H9 (cell line): ENCODE data around the gene KNSTRN. TPM values are rescaled to one million over a fixed set of nuclear protein-coding genes. Genes with fewer than 3 reads are reported as not detected.

Experiments used
- DNase-seq: peaks from one replicate; pipeline ENCODE4 v3.0.0-alpha.2; 2017
- H2AFZ ChIP-seq: one replicate; pipeline ENCODE4 v1.6.1; 2013; ENCODE audit warnings: mild to moderate bottlenecking, low read length, control low read depth, moderate library complexity
- H2AK5ac ChIP-seq: 2 replicates; pipeline ENCODE4 v1.6.1; 2013; ENCODE audit warnings: low read length, control low read depth, mixed read lengths; ENCODE audit not compliant: insufficient read length
- H2BK120ac ChIP-seq: one replicate; pipeline ENCODE4 v1.6.1; 2013; ENCODE audit warnings: low read depth, mild to moderate bottlenecking, low read length, control low read depth, inconsistent platforms; ENCODE audit not compliant: poor library complexity, severe bottlenecking
- H2BK12ac ChIP-seq: 2 replicates; pipeline ENCODE4 v1.6.1; 2013; ENCODE audit warnings: low read length, control low read depth, mixed read lengths, low read depth; ENCODE audit not compliant: insufficient read length
- H2BK15ac ChIP-seq: 2 replicates; pipeline ENCODE4 v1.6.1; 2013; ENCODE audit warnings: low read depth, low read length, control low read depth
- H2BK20ac ChIP-seq: one replicate; pipeline ENCODE4 v1.6.1; 2013; ENCODE audit warnings: low read depth, mild to moderate bottlenecking, low read length, control low read depth, inconsistent platforms; ENCODE audit not compliant: poor library complexity, severe bottlenecking
- H2BK5ac ChIP-seq: 2 replicates; pipeline ENCODE4 v1.6.1; 2013; ENCODE audit warnings: low read length, control low read depth, mixed read lengths; ENCODE audit not compliant: insufficient read length
- H3K14ac ChIP-seq: 2 replicates; pipeline ENCODE4 v1.6.1; 2013; ENCODE audit warnings: low read length, control low read depth; ENCODE audit not compliant: insufficient read depth
- H3K18ac ChIP-seq: 2 replicates; pipeline ENCODE4 v1.6.1; 2013; ENCODE audit warnings: low read depth, mild to moderate bottlenecking, mixed read lengths, low read length, control low read depth; ENCODE audit not compliant: insufficient read length
- H3K23ac ChIP-seq: 2 replicates; pipeline ENCODE4 v1.6.1; 2013; ENCODE audit warnings: low read length, control low read depth, mixed read lengths, low read depth; ENCODE audit not compliant: insufficient read length
- H3K23me2 ChIP-seq: 2 replicates; pipeline ENCODE4 v1.6.1; 2013; ENCODE audit warnings: low read depth, mild to moderate bottlenecking, mixed read lengths, low read length, control low read depth; ENCODE audit not compliant: insufficient read length, poor library complexity, severe bottlenecking
- H3K27ac ChIP-seq: 2 replicates; pipeline ENCODE4 v1.5.1; 2013; ENCODE audit warnings: low read length, control low read depth, mixed read lengths, low read depth; ENCODE audit not compliant: insufficient read length
- H3K27me3 ChIP-seq: 2 replicates; pipeline ENCODE4 v1.6.1; 2013; ENCODE audit warnings: low read length, control low read depth, inconsistent platforms; ENCODE audit not compliant: insufficient read depth
- H3K4ac ChIP-seq: 2 replicates; pipeline ENCODE4 v1.6.1; 2013; ENCODE audit warnings: low read depth, mild to moderate bottlenecking, control low read depth, inconsistent platforms, low read length, moderate library complexity
- H3K4me1 ChIP-seq: 2 replicates; pipeline ENCODE4 v1.6.1; 2013; ENCODE audit warnings: low read length, control low read depth, inconsistent platforms; ENCODE audit not compliant: insufficient read depth
- H3K4me2 ChIP-seq: 2 replicates; pipeline ENCODE4 v1.6.1; 2013; ENCODE audit warnings: low read length, control low read depth, mixed read lengths; ENCODE audit not compliant: insufficient read length, insufficient read depth
- H3K56ac ChIP-seq: 2 replicates; pipeline ENCODE4 v1.6.1; 2013; ENCODE audit warnings: low read depth, mild to moderate bottlenecking, mixed read lengths, low read length, control low read depth; ENCODE audit not compliant: insufficient read length
- H3K79me1 ChIP-seq: 2 replicates; pipeline ENCODE4 v1.6.1; 2013; ENCODE audit warnings: low read depth, mild to moderate bottlenecking, moderate library complexity, low read length, control low read depth, inconsistent platforms; ENCODE audit not compliant: insufficient read depth, poor library complexity, severe bottlenecking
- H3K79me2 ChIP-seq: 2 replicates; pipeline ENCODE4 v1.6.1; 2013; ENCODE audit warnings: low read length, control low read depth, inconsistent platforms; ENCODE audit not compliant: insufficient read depth
- H3K9ac ChIP-seq: 2 replicates; pipeline ENCODE4 v1.6.1; 2013; ENCODE audit warnings: low read length, control low read depth, mixed read lengths; ENCODE audit not compliant: insufficient read length; ENCODE audit errors: extremely low read depth
- H3K9me3 ChIP-seq: one replicate; pipeline ENCODE4 v1.6.1; 2013; ENCODE audit warnings: low read depth, low read length, inconsistent platforms; ENCODE audit not compliant: control insufficient read depth
- H3T11ph ChIP-seq: one replicate; pipeline ENCODE4 v1.6.1; 2013; ENCODE audit warnings: mild to moderate bottlenecking, low read length, control low read depth, inconsistent platforms
- H4K20me1 ChIP-seq: one replicate; pipeline ENCODE4 v1.6.1; 2013; ENCODE audit not compliant: control insufficient read depth, insufficient read length, insufficient read depth
- H4K5ac ChIP-seq: 2 replicates; pipeline ENCODE4 v1.6.1; 2013; ENCODE audit warnings: low read depth, mild to moderate bottlenecking, mixed read lengths, low read length, control low read depth; ENCODE audit not compliant: insufficient read length
- H4K8ac ChIP-seq: replicated peaks from 2 replicates; pipeline ENCODE4 v1.6.1; 2013; ENCODE audit warnings: low read length, control low read depth, mixed read lengths, low read depth; ENCODE audit not compliant: insufficient read length
- H4K91ac ChIP-seq: 2 replicates; pipeline ENCODE4 v1.6.1; 2013; ENCODE audit warnings: low read depth, mild to moderate bottlenecking, moderate library complexity, mixed read lengths, low read length, control low read depth; ENCODE audit not compliant: insufficient read length
- H3K27ac Mint-ChIP-seq, 3 experiments: 2 replicates in 2 of 3; 3 replicates in 1 of 3; pipeline ENCODE4 v1.8.0; 2020 to 2021; ENCODE audit warnings: mixed read lengths in 3 of 3, mild to moderate bottlenecking in 1 of 3, moderate library complexity in 1 of 3
- H3K27me3 Mint-ChIP-seq: 2 replicates; pipeline ENCODE4 v1.8.0; 2021; ENCODE audit warnings: low read depth, mild to moderate bottlenecking, moderate library complexity, mixed read lengths
- H3K36me3 Mint-ChIP-seq, 3 experiments: 2 replicates in 2 of 3; 3 replicates in 1 of 3; pipeline ENCODE4 v1.8.0; 2020 to 2021; ENCODE audit warnings: low read depth in 3 of 3, mixed read lengths in 3 of 3; ENCODE audit not compliant: insufficient read depth in 1 of 3
- H3K4me1 Mint-ChIP-seq, 2 experiments: 2 replicates each; pipeline ENCODE4 v1.8.0; 2020; ENCODE audit warnings: mixed read lengths in 2 of 2
- H3K4me3 Mint-ChIP-seq, 2 experiments: 2 replicates in 1 of 2; 3 replicates in 1 of 2; pipeline ENCODE4 v1.8.0; 2020 to 2021; ENCODE audit warnings: mild to moderate bottlenecking in 2 of 2, mixed read lengths in 2 of 2, moderate library complexity in 1 of 2
- H3K9me3 Mint-ChIP-seq, 2 experiments: 2 replicates in 1 of 2; 3 replicates in 1 of 2; pipeline ENCODE4 v1.8.0; 2020; ENCODE audit warnings: mild to moderate bottlenecking in 2 of 2, mixed read lengths in 2 of 2, moderate library complexity in 1 of 2
- WGBS: extraction: QIAGEN DNeasy Blood & Tissue Kit; methylation state at CpG from one replicate; pipeline ENCODE4 v1.1.7; 2013; ENCODE audit warnings: missing lambda C conversion rate, low lambda C conversion rate, mixed read lengths; ENCODE audit not compliant: insufficient read length; ENCODE audit errors: extremely low coverage; 5-methylcytosine and 5-hydroxymethylcytosine counted together
- total RNA-seq: library from RNA; stranded (reverse); gene quantifications from 2 replicates; pipeline ENCODE4 v1.2.1, GENCODE V29; 2021
- TF ChIP-seq, protein P1 (sequence below): fragments of 200-600 bp; sonication (generic); conservative IDR thresholded peaks from 3 replicates; pipeline ENCODE4 v1.8.0; 2021; ENCODE audit warnings: antibody characterized with exemption, mild to moderate bottlenecking

The KNSTRN gene
- total RNA-seq, 1 experiment from 2014 or later, result 53.9 TPM

DNA sequence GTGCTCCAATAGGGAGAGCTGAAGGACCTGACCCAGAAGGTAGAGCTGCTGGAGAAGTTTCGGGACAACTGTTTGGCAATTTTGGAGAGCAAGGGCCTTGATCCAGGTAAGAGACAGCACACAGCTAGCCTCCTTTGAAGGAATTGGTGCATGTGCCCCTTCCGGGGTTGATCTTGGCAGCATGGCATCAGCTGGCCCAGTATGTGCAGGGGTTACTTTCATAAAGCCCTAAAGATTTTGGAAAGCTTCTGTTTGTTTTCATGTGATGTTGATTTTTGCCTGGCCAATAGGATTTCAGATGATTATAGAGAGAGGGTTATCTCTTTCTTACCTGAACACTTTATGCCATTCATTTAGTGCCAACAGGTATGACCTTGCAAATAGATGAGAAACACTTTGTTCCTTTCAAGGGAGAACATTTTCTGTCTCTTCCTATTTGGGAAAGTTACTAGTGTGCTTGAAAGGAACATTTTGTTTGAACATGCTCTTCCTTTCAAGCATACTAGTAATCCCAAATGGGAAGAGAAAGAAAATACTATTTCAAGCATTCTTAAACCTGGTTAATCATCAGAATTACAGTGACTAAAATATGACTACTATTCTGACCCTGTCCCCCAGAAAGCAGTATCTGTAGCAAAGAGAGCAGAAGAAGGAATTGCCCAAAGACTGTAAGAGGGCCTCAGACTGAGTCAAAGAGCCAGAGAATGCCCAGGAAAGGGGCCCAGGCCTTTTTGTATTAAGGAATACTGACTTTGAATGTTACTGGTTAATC is 7.5 kb downstream of the KNSTRN start:
- Histone ChIP-seq H2BK120ac (no peak overlapping the region), H2AFZ (no peak overlapping the region), H3K79me2 (peaks cover 1% of the 10 kb centered on the region; the same call in 1 of the 2 replicates), H3K14ac (no peak overlapping the region), H3T11ph (no peak overlapping the region), H3K4ac (no peak overlapping the region), H3K4me1 (no peaks in the 10 kb centered on the region), H2BK15ac (no peak overlapping the region), H3K23ac (no peak overlapping the region), H3K79me1 (no peaks in the 10 kb centered on the region), H4K20me1 (no peaks in the 10 kb centered on the region), H3K4me2 (no peak overlapping the region), H3K9ac (no peak overlapping the region), H4K8ac (no peak overlapping the region), H3K56ac (no peak overlapping the region), H2BK12ac (no peak overlapping the region), H3K18ac (no peak overlapping the region), H2AK5ac (no peak overlapping the region), H3K27ac (no peak overlapping the region), H3K27me3 (no peaks in the 10 kb centered on the region), H3K9me3 (no peaks in the 10 kb centered on the region), H3K23me2 (no peaks in the 10 kb centered on the region), H2BK5ac (no peak overlapping the region), H4K91ac (no peak overlapping the region), H2BK20ac (no peak overlapping the region), H4K5ac (no peak overlapping the region)
- WGBS, result no CpG with 5 or more reads among the region's 2 CpGs
- Mint-ChIP-seq H3K27me3 (no peaks in the 10 kb centered on the region), H3K9me3 (peaks cover 2 to 7% of the 10 kb centered on the region in 2 experiments; a peak in 3 of 5 replicates), H3K4me1 (peaks cover 0 to 4% of the 10 kb centered on the region in 2 experiments; a peak in 2 of 4 replicates), H3K36me3 (peaks cover 72 to 93% (median 85%) of the 10 kb centered on the region in 3 experiments), H3K4me3 (no peak overlapping the region), H3K27ac (no peak overlapping the region)
- TF ChIP-seq, protein P1, sequence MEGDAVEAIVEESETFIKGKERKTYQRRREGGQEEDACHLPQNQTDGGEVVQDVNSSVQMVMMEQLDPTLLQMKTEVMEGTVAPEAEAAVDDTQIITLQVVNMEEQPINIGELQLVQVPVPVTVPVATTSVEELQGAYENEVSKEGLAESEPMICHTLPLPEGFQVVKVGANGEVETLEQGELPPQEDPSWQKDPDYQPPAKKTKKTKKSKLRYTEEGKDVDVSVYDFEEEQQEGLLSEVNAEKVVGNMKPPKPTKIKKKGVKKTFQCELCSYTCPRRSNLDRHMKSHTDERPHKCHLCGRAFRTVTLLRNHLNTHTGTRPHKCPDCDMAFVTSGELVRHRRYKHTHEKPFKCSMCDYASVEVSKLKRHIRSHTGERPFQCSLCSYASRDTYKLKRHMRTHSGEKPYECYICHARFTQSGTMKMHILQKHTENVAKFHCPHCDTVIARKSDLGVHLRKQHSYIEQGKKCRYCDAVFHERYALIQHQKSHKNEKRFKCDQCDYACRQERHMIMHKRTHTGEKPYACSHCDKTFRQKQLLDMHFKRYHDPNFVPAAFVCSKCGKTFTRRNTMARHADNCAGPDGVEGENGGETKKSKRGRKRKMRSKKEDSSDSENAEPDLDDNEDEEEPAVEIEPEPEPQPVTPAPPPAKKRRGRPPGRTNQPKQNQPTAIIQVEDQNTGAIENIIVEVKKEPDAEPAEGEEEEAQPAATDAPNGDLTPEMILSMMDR, result no peak
- DNase-seq, result no peak
